DND-41 (cell line): ENCODE measurements around the gene SRCAP.

Experiments used
- CTCF ChIP-seq: IDR thresholded peaks from 2 replicates; pipeline ENCODE4 v1.5.1; 2012; ENCODE audit warnings: borderline replicate concordance, low read length, moderate library complexity, mild to moderate bottlenecking; ENCODE audit not compliant: poor library complexity, severe bottlenecking; ENCODE audit errors: extremely low read depth
- EZH2 ChIP-seq: IDR thresholded peaks from 3 replicates; pipeline ENCODE4 v1.6.1; 2012; ENCODE audit warnings: borderline replicate concordance, low read depth, mild to moderate bottlenecking, moderate library complexity, low read length, inconsistent platforms; ENCODE audit not compliant: severe bottlenecking

- TF ChIP-seq CTCF (no peak), EZH2 (no peak)
Measured at GRCh38 chr16:30728899-30729672, 30.1 kb downstream of the SRCAP start.
